Hematopoietic multipotent progenitor cell treated with erythropoietin and hydrocortisone succinate and interleukin-3 and kit ligand, for 4 days (in vitro differentiated cells): ENCODE data around the gene GCK.
"Not testable (repeated sequence)": the region's sequence is repeated elsewhere in the genome, so short reads cannot be mapped to it uniquely, and the experiment has no call there.

Experiments
- DNase-seq: peaks from one replicate; pipeline ENCODE4 v3.0.0-alpha.2; 2015

The GCK gene

GRCh38 chr7:44176486-44176885, 12.8 kb downstream of the GCK start:
- DNase-seq = no peak

GRCh38 chr7:44175730-44176129, 13.5 kb downstream of the GCK start:
- no peak for DNase-seq

GRCh38 chr7:44174694-44174948, 14.6 kb downstream of the GCK start:
- not testable (repeated sequence) for DNase-seq

GRCh38 chr7:44173911-44174693, 15.1 kb downstream of the GCK start:
- DNase-seq = no peak

GRCh38 chr7:44172803-44173424, 16.3 kb downstream of the GCK start:
- no peak for DNase-seq

- no peak for DNase-seq
Measured at GRCh38 chr7:44172352-44172751, 16.9 kb downstream of the GCK start.

GRCh38 chr7:44171901-44172300, 17.3 kb downstream of the GCK start:
- not testable (repeated sequence) for DNase-seq

GRCh38 chr7:44167920-44168319, 21.3 kb downstream of the GCK start:
- peak; percentile 62 for DNase-seq

GRCh38 chr7:44163591-44163990, 25.6 kb downstream of the GCK start:
- DNase-seq = no peak

GRCh38 chr7:44162785-44163395, 26.3 kb downstream of the GCK start:
- DNase-seq = no peak

GRCh38 chr7:44162179-44162578, 27.1 kb downstream of the GCK start:
- DNase-seq = no peak

GRCh38 chr7:44161371-44161770, 27.9 kb downstream of the GCK start:
- DNase-seq = no peak

GRCh38 chr7:44159824-44160630, 29.2 kb downstream of the GCK start:
- DNase-seq = no peak

- no peak for DNase-seq
Measured at GRCh38 chr7:44158873-44159631, 30.2 kb downstream of the GCK start.

- no peak for DNase-seq
Measured at GRCh38 chr7:44158096-44158872, 31.0 kb downstream of the GCK start.

GRCh38 chr7:44157116-44158080, 31.8 kb downstream of the GCK start:
- DNase-seq = no peak

- DNase-seq = no peak
Measured at GRCh38 chr7:44156453-44157010, 32.7 kb downstream of the GCK start.

GRCh38 chr7:44155191-44156185, 33.8 kb downstream of the GCK start:
- DNase-seq = no peak

- DNase-seq = no peak
Measured at GRCh38 chr7:44154703-44155102, 34.5 kb downstream of the GCK start.
